Measurements from ENCODE around the gene LRRC74A.

DNA sequence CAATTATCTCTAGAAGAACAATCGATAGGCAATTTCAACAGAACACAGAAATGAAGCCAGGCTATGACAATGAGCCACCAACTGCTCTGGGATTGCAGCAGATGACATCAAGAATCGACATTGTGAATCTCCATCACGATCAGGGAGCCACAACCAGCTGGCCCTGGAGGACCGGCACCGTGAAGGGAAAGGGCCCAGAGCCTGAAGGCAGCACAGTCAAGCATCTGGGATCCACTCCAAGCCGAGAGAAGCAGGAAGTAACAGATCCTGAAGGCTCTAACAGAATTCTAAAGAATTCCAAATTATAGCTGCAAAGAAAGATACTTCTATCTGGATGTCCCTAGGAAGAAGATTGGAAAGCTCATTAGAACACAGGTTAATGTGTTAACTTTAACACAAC lies 61.0 kb downstream of the LRRC74A start:
- TF ChIP-seq, protein P1, sequence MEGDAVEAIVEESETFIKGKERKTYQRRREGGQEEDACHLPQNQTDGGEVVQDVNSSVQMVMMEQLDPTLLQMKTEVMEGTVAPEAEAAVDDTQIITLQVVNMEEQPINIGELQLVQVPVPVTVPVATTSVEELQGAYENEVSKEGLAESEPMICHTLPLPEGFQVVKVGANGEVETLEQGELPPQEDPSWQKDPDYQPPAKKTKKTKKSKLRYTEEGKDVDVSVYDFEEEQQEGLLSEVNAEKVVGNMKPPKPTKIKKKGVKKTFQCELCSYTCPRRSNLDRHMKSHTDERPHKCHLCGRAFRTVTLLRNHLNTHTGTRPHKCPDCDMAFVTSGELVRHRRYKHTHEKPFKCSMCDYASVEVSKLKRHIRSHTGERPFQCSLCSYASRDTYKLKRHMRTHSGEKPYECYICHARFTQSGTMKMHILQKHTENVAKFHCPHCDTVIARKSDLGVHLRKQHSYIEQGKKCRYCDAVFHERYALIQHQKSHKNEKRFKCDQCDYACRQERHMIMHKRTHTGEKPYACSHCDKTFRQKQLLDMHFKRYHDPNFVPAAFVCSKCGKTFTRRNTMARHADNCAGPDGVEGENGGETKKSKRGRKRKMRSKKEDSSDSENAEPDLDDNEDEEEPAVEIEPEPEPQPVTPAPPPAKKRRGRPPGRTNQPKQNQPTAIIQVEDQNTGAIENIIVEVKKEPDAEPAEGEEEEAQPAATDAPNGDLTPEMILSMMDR (conservative IDR thresholded peaks at IDR 0.05; ENCODE audit: low read length): no peak
- no peak for TF ChIP-seq EZH2phosphoT487 (IDR thresholded peaks at IDR 0.05; ENCODE audit: borderline replicate concordance)

Measured in Loucy (cell line).